ENCODE measurements around the gene TMEM92.

DNA sequence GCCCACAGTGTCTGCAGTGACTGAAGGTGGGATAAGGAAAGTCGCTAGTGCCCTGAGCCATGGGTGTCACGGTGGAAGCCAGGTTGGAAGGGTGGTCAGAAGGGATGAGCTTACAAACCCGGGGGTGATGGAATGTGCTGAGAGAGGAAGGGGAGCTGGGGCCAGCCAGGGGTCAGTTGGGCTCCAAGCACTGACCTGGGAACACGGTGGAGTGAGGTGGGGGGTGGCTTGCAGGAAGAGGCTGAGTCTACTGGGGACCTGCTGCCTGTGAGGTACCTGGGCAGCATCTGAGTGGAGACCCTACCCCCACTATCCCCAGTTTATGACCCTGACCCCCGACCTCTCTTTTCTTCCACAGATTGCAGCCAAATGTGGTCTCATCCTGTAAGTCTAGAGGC is 3.1 kb downstream of the TMEM92 start:
- TF ChIP-seq EZH2phosphoT487 (IDR thresholded peaks at IDR 0.05) (no peak), EZH2 (IDR thresholded peaks at IDR 0.05) (no peak)
- TF ChIP-seq, protein P1, sequence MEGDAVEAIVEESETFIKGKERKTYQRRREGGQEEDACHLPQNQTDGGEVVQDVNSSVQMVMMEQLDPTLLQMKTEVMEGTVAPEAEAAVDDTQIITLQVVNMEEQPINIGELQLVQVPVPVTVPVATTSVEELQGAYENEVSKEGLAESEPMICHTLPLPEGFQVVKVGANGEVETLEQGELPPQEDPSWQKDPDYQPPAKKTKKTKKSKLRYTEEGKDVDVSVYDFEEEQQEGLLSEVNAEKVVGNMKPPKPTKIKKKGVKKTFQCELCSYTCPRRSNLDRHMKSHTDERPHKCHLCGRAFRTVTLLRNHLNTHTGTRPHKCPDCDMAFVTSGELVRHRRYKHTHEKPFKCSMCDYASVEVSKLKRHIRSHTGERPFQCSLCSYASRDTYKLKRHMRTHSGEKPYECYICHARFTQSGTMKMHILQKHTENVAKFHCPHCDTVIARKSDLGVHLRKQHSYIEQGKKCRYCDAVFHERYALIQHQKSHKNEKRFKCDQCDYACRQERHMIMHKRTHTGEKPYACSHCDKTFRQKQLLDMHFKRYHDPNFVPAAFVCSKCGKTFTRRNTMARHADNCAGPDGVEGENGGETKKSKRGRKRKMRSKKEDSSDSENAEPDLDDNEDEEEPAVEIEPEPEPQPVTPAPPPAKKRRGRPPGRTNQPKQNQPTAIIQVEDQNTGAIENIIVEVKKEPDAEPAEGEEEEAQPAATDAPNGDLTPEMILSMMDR (IDR thresholded peaks at IDR 0.05) = no peak

Measured in neural progenitor cell (in vitro differentiated cells).